ENCODE data around the gene DUSP28.

Gene DUSP28

DNA sequence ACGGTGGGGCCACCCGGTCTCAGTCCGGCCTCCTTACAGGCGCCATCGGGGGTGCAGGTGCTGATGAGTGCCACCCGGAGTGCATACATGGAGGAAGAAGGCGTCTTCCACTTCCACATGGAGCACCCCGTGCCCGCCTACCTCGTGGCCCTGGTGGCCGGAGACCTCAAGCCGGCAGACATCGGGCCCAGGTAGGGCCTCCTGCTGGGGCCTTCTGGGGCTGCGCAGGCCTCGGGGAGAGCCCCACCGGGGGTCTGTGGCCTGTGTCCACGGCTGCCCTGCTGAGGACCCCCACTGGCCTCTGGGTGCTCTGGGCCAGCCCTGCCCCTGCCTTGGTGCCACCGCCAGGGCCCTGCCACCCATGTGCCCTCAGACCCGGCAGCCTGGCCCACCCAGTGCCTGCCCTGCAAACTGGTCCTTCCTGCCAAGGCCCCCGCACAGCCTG, 12.9 kb downstream of the DUSP28 start:
- DNase-seq (ENCODE audit: low spot score) = no peak

- no peak for DNase-seq (ENCODE audit: low spot score)
These were observed 13.6 kb downstream of the DUSP28 start for GRCh38 chr2:240573516-240574385.

DNA sequence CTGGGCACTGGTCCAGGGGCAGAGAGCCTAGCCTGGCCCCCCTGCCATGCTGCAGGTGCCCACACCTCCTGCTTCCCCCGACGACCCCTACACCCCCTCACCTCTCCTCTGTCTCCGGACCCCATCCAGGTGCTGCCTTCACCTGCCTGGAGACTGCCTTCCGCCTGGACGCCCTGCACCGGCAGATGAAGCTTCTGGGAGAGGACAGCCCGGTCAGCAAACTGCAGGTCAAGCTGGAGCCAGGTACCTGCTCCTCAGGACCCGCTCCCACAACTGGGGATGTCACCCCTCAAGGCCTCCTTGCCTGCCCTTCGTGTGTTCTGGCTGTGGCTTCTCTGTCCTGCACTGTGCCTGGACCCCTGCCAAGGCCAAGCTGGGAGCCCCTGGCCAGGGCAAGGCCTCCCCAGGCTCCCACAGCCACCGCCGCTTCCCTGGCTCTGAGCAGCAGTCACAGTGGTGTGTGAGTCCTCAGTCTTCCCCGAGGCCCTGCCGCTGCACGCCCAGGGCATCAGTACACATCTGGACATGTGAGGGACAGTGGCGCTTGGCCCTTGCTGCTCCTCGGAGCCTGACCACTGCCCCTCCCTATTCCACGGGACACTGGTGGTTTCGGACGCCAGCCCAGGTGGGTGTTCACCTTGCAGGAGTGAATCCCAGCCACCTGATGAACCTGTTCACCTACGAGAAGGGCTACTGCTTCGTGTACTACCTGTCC, 14.4 kb downstream of the DUSP28 start:
- DNase-seq (ENCODE audit: low spot score) = no peak

- no peak for DNase-seq (ENCODE audit: low spot score)
These were observed 15.2 kb downstream of the DUSP28 start for GRCh38 chr2:240575101-240575965.

DNA sequence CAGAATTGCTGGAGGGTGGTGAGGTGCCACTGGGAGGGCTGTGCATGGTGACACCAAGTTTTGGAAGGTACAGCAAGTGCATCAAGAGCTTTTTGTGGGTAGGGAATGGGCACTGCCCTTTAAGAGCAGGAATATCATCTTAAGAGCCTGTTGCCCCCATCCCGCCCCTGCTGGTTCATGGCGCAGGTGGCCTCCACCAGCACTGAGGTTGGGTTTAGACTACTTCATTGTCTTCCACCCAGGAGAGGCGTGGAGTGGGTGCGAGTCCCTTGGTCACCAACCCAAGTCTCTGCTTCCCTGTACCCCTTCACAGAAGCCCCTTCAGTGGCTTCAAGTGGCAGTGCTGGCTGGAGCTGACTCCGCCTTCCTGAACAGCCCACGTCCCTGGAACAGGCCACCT, 15.9 kb downstream of the DUSP28 start:
- no peak for DNase-seq (ENCODE audit: low spot score)

- DNase-seq (ENCODE audit: low spot score) = no peak
These were observed 16.5 kb downstream of the DUSP28 start for GRCh38 chr2:240576436-240577205.

DNA sequence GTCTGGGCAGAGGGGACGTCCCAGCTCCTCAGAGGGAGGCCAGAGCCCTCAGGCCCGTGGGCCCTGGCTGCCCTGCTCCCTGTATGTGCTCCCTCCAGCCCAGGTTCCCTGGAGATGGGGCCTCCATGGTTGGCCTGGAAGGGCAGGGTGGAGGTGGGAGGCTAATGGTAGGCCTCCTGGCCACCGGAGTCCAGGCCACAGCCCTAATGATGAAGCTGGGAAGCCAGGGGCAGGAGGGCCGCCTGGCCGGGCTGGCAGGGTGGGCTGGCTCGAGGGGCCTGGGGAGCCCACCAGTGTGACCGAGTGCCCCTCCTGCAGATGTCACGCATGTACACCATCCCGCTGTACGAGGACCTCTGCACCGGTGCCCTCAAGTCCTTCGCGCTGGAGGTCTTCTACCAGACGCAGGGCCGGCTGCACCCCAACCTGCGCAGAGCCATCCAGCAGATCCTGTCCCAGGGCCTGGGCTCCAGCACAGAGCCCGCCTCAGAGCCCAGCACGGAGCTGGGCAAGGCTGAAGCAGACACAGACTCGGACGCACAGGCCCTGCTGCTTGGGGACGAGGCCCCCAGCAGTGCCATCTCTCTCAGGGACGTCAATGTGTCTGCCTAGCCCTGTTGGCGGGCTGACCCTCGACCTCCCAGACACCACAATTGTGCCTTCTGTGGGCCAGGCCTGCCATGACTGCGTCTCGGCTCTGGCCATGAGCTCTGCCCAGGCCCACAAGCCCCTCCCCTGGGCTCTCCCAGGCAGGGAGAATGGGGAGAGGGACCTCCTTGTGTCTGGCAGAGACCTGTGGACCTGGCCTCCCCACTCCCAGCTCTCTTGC, 17.3 kb downstream of the DUSP28 start:
- no peak for DNase-seq (ENCODE audit: low spot score)

- no peak for DNase-seq (ENCODE audit: low spot score)
These were observed 17.9 kb downstream of the DUSP28 start for GRCh38 chr2:240578110-240578450.

DNA sequence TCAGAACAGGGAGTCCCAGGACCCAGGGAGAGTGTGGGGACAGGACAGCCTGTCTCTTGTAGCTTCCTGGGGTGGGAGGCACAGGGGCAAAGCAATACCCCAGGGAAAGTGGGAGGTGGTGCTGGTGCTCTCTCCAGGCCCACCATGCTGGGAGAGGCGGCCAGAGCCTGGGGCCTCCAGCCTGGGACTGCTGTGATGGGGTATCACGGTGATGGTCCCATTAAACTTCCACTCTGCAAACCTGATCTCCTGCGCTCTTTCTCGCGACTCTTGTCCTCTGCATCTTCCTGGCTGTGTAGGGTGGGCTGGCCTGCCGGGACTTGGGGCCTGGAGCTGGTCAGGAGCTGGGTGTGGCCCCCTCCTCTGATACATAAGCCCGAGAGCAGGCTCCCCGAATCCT, 18.3 kb downstream of the DUSP28 start:
- DNase-seq (ENCODE audit: low spot score) = no peak

DNA sequence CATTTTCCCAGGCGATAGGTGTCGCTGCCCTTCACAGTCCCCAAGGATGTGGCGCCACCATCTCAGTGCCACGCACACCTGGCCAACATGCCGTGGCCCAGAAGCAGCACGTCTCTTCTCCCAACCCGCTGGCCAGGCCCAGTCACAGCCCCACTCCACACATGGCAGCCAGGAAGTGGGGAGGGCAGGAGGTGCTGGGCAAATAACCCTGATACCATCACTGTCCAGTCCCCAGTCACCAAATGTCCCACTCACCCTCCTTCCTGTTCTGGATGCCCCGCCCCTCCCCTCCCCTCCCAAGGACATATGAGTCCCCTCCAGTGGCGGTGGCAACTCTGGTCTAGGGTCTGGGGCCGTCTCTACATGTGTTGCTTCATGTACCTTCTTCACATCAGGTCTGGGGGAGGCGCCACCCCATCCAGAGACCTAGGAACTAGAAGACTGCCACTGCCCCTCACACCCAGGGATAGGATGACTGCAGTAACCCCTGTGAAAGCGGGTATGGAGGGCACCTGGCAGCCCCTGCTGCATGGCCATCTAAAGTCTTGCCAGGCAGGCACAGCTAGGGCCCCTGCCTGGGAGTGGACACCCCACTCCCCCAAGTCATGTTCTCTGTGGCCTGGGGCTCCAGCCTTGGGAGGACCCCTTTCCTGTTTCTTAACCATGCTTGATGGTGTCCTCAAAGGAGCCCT, 19.1 kb downstream of the DUSP28 start:
- DNase-seq (ENCODE audit: low spot score) = no peak

- peak; percentile 84 for DNase-seq (ENCODE audit: low spot score)
These were observed 19.8 kb downstream of the DUSP28 start for GRCh38 chr2:240579771-240580614.

DNA sequence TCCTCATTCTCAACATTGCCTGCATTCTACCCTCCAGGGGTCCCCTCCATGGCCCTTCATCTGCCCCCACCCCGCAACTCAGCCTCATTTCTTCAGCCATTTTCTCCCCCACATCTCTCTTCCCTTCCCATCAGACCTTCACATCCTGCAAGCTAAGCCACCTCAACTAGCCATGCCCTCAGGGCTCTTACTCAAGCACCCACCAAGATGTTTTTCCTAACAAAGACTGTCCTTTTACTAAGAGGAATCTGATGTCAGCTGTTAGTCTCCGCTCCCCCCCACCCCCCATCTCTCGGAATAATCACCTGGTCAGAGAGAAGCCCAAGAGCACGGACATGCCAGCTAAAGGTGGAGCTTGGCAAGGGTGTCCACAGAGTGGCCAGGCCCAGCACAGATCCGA, 21.7 kb downstream of the DUSP28 start:
- no peak for DNase-seq (ENCODE audit: low spot score)

GRCh38 chr2:240582781-240583180, 22.6 kb downstream of the DUSP28 start:
- DNase-seq (ENCODE audit: low spot score) = no peak

DNA sequence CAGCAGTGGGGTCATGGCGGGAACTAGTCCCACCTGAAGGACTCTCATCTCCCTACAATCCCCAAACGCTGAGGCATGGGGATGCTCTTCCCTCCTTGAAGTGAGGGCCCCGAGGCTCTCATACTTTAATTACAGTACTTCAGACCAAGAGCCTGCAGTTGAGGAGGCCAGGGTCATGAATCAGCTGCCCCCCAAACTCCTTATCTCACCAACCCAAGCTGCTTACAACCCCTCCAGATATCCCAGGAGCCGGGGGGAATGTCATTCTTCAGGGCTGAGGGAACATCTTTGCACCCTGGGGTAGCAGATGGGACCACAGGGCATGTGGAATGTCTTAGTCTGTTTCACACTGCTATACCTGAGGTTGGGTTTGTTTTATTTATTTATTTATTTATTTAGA, 23.6 kb downstream of the DUSP28 start:
- DNase-seq (ENCODE audit: low spot score) = no peak

GRCh38 chr2:240584486-240585031, 24.4 kb downstream of the DUSP28 start:
- no peak for DNase-seq (ENCODE audit: low spot score)

GRCh38 chr2:240585101-240585500, 24.9 kb downstream of the DUSP28 start:
- no peak for DNase-seq (ENCODE audit: low spot score)

DNA sequence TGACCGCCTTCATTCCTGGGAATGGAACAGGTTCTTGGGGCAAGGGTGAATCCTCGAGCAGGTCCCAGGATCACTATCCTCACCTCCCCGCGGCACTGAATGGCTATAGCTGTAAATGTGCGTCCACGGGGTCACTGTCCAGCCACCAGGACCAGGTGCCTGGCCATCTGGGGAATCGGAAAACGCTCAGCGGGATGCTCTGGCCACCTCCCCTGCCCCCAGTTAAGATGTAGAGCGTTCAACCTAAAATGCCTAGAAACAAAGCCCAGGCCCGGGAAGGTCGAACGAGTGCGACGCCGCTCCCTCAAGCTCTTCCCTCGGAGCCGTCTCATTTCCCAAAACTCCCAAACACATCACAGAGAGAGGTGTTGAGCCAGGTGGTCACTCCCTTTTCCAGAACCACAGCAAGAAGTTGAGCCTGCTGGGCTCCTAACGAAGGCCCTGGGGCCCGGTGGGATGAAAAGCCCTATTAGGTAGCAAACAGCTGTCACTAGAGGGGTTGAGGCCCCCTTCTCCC, 25.6 kb downstream of the DUSP28 start:
- no peak for DNase-seq (ENCODE audit: low spot score)

GRCh38 chr2:240586198-240586918, 26.2 kb downstream of the DUSP28 start, which contains the start of gene CAPN10:
CAPN10 (plus strand) TSS chr2:240586734; CDS start chr2:240586912, 178 bp downstream.
- peak; percentile 97 for DNase-seq (ENCODE audit: low spot score)
